Ovary (tissue), 3 donors: ENCODE measurements around the gene GP1BB.

Source experiments
- EP300 ChIP-seq: sonication (generic); formaldehyde crosslinking; IDR thresholded peaks from one replicate; pipeline ENCODE4 v1.6.1; 2017; ENCODE audit warnings: antibody characterized with exemption
- POLR2A ChIP-seq: fragments of 450-650 bp; IDR thresholded peaks from one replicate; pipeline ENCODE4 v1.6.1; 2017; ENCODE audit warnings: antibody characterized with exemption, mild to moderate bottlenecking, moderate library complexity
- TF ChIP-seq, protein P1 (sequence below), 3 donors: fragments of 450-650 bp in 2 of 3; fragments of 200-600 bp in 1 of 3; IDR thresholded peaks; one replicate each; pipeline versions ENCODE4 v1.5.1 to v1.8.0; 2016 to 2022; ENCODE audit warnings: antibody characterized with exemption in 3 of 3, mild to moderate bottlenecking in 1 of 3
- donor health status: DM: no; HTN: no; CAD: no.

DNA sequence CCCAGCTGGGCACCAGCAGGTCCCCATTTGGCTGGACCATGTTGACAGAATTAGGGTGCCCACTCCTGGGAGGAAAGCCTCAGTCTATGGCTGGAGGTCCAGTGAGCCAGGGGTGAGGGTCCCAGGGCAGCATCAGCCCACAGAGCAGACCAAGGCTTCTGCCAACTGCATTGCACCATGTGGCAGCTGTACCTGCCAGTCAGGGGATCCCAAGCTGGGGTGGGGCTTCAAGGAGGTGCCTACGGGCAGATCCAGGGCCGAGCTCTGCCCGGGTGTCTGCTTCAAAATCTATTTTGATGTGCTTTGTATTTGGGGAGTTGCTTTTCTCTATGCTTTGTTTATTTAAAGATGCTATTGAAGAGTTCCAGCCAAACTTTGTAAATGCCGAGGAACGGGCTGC is 10.4 kb downstream of the GP1BB start:
- TF ChIP-seq, protein P1, sequence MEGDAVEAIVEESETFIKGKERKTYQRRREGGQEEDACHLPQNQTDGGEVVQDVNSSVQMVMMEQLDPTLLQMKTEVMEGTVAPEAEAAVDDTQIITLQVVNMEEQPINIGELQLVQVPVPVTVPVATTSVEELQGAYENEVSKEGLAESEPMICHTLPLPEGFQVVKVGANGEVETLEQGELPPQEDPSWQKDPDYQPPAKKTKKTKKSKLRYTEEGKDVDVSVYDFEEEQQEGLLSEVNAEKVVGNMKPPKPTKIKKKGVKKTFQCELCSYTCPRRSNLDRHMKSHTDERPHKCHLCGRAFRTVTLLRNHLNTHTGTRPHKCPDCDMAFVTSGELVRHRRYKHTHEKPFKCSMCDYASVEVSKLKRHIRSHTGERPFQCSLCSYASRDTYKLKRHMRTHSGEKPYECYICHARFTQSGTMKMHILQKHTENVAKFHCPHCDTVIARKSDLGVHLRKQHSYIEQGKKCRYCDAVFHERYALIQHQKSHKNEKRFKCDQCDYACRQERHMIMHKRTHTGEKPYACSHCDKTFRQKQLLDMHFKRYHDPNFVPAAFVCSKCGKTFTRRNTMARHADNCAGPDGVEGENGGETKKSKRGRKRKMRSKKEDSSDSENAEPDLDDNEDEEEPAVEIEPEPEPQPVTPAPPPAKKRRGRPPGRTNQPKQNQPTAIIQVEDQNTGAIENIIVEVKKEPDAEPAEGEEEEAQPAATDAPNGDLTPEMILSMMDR (IDR thresholded peaks at IDR 0.05), result no peak
- TF ChIP-seq POLR2A (no peak), EP300 (no peak)
